MG63 (cell line): ENCODE results near the gene AGXT. TPM values are rescaled to one million over a fixed set of nuclear protein-coding genes. Genes with fewer than 3 reads are reported as not detected.

ENCODE experiments used
- DNase-seq: peaks from one replicate; pipeline ENCODE4 v3.0.0-alpha.2; 2020
- H3K27me3 ChIP-seq: fragments of 250-450 bp; sonication (Bioruptor Pico); 2 replicates; pipeline ENCODE4 v1.5.1; 2020; ENCODE audit warnings: mild to moderate bottlenecking, moderate library complexity
- H3K36me3 ChIP-seq: fragments of 250-450 bp; sonication (Bioruptor Pico); 2 replicates; pipeline ENCODE4 v1.5.1; 2020; ENCODE audit warnings: mild to moderate bottlenecking, moderate library complexity
- H3K4me3 ChIP-seq: fragments of 250-450 bp; sonication (Bioruptor Pico); 2 replicates; pipeline ENCODE4 v1.5.1; 2020; ENCODE audit warnings: mild to moderate bottlenecking, moderate library complexity
- H3K9me3 ChIP-seq: fragments of 250-450 bp; sonication (Bioruptor Pico); 2 replicates; pipeline ENCODE4 v1.5.1; 2020; ENCODE audit warnings: mild to moderate bottlenecking, moderate library complexity
- total RNA-seq: library from RNA; depleted of rRNA; stranded (reverse); fragments of >200 nt; shearing (Covaris generic); gene quantifications from 2 replicates; pipeline ENCODE4 v1.2.3, GENCODE V29; 2014; ENCODE audit warnings: low replicate concordance; rRNA removed

Gene AGXT
- total RNA-seq, 1 experiment from 2014 or later, result not detected

DNA sequence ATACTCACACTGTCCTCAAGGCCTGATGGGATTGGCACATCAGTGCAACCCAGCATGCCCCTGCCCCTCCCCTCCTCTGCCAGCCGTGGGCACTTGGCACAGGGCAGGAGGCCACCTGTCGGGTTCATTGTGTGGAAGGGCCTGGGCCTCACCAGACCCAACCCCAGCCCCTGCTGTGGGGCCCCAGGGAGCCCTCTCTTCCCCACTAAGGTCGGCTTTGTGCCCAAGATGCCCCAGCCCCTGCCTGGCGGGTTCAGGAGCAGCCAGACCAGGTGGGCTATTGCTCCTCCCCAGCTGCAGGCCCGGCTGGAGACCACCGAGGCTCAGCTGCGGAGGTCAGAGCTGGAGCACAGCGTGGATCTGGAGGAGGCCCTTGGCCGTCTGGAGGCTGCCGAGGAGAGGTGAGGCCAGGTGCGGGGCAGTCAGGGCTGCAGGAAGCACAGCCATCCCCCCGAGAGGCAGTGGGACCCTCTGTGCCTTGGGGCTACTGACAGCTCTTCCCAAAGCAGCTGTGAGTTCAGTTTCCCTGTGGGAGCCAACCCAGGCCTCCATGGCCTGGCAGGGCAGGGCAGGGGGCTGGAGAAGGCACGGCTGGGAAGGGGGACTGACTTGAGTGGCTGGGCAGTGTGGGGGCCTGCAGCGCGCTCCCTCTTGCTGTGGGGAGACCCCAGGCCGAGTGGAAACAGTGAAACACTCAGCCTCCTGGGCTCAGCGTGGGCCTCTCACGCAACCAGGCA, 53.8 kb downstream of the AGXT start:
- Histone ChIP-seq H3K36me3 (no peaks in the 10 kb centered on the region), H3K9me3 (no peaks in the 10 kb centered on the region), H3K27me3 (no peaks in the 10 kb centered on the region), H3K4me3 (no peak overlapping the region)
- peak; percentile 63 for DNase-seq

GRCh38 chr2:240922982-240923537, 54.4 kb downstream of the AGXT start:
- H3K9me3 ChIP-seq, result no peaks in the 10 kb centered on the region
- peak; percentile 49 for DNase-seq
- H3K4me3 ChIP-seq, result no peak overlapping the region
- H3K36me3 ChIP-seq, result no peaks in the 10 kb centered on the region
- H3K27me3 ChIP-seq, result no peaks in the 10 kb centered on the region

- Histone ChIP-seq H3K27me3 (no peaks in the 10 kb centered on the region), H3K36me3 (no peaks in the 10 kb centered on the region), H3K4me3 (no peak overlapping the region), H3K9me3 (no peaks in the 10 kb centered on the region)
- DNase-seq, result no peak
Measured at GRCh38 chr2:240925191-240925567, 56.6 kb downstream of the AGXT start.

DNA sequence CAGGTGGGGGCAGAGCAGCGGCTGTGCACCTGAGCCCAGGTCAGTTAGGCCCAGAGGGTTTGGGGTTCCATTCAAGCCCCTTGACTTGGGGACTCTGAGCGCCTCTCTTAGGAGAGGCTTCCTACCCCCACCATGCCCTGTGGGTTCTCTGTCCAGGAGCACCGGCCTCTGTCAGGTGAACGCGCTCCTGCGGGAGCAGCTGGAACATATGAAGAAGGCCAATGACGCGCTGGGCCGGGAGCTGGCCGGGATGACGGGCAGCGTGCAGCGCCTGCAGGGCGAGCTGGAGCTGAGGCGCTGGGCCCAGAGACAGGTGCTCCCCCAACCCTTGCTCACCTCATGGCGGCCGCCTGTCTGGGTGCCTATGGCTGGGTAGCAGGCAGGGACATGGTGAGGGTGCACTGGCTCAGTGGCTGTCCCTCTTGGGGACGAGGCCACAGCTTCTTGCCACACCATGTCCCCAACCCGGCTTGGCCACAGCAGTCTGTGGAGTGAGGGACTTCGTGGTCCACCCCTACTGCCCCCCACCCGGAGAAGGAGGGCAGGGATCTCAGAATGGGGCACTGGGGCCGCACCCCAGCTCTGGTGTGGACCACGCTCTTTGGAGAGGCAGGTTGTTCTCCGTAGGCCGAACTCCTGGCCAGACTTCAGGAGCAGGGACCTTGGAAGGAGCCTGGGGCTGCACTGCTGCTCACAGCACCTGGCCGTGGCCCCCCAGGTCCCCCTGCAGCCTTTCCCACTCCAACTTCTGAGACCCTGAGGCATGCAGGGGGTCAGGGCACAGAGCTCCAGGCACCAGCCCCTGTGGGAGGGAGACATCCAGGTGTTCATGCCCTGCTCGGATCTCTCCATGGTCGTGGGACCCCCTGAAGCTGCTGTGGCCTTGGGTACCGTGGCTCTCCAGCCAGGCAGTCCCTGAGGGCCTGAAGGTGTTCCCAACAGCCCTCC, 57.2 kb downstream of the AGXT start:
- Histone ChIP-seq H3K9me3 (no peaks in the 10 kb centered on the region), H3K36me3 (no peaks in the 10 kb centered on the region), H3K27me3 (no peaks in the 10 kb centered on the region), H3K4me3 (no peak overlapping the region)
- DNase-seq, result no peak

GRCh38 chr2:240926516-240927389, 58.1 kb downstream of the AGXT start:
- DNase-seq, result no peak
- Histone ChIP-seq H3K36me3 (no peaks in the 10 kb centered on the region), H3K9me3 (no peaks in the 10 kb centered on the region), H3K27me3 (no peaks in the 10 kb centered on the region), H3K4me3 (no peak overlapping the region)

DNA sequence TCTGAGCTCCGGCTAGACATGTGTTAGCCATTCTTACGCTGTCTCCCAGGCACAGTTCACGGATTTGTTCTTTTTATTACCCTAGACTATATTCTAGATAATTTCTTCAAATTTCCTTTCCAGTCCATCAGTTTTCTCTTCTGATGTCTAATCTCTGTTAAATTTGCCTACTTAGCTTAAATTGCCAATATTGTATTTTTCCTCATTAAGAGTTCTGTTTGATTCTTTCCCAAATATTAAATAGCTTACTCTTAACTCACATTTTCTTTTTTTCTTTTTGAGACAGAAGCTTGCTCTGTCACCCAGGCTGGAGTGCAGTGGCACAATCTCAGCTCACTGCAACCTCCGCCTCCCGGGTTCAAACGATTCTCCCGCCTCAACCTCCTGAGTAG, 58.8 kb downstream of the AGXT start:
- H3K4me3 ChIP-seq, result no peak overlapping the region
- no peak for DNase-seq
- no peaks in the 10 kb centered on the region for H3K27me3 ChIP-seq
- H3K9me3 ChIP-seq, result no peaks in the 10 kb centered on the region
- no peaks in the 10 kb centered on the region for H3K36me3 ChIP-seq

GRCh38 chr2:240928476-240929363, 60.1 kb downstream of the AGXT start:
- Histone ChIP-seq H3K36me3 (no peaks in the 10 kb centered on the region), H3K4me3 (no peak overlapping the region), H3K9me3 (no peaks in the 10 kb centered on the region), H3K27me3 (no peaks in the 10 kb centered on the region)
- DNase-seq, result no peak

DNA sequence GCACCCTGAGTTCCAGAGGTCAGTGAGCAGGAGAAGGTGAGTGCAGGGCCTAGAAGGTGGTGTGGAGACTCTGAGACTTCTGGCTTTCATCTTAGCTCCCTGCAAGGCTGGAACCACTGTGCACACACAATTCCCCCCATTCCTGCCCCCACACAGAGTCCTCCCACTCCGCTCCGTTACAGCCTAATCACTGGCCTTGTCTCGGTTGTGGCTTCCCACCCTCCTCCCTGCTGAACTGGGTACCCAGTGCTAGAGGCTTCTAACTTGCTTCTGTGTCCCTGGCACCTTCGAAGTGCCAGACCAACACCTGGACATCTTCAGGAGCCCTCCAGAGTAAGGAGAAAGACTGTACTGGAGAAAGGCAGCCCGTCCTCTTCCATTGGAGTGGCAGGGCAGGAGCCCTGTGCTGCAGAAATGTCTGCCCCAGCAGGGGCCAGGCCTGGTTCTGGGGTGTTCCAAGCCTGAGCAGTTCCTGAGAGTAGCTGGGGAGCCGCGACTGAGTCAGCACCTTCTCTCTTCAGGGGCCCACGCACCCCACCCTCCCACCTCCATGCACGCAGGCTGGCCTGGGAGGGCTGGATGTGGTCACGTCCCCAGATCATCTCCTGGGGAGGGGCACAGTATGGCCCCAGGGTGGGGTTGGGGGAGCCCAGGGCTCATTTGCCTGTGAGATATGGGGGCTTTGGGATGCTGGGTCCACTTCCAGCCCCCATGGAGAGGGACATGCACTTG, 60.9 kb downstream of the AGXT start:
- DNase-seq, result no peak
- Histone ChIP-seq H3K27me3 (no peaks in the 10 kb centered on the region), H3K4me3 (no peak overlapping the region), H3K36me3 (no peaks in the 10 kb centered on the region), H3K9me3 (no peaks in the 10 kb centered on the region)

Other genes with a start within 250 kb of the AGXT start
- 0.35 and 2.2 TPM in 2 replicates for gene GPR35, start 243.3 kb upstream of the AGXT start, total RNA-seq
- not detected in 2 replicates for gene AQP12B, start 185.9 kb upstream of the AGXT start, total RNA-seq
- gene AQP12A, start 177.0 kb upstream of the AGXT start, total RNA-seq, result not detected in 2 replicates
- not detected in 2 replicates for gene KIF1A, start 48.6 kb upstream of the AGXT start, total RNA-seq
- not detected in 2 replicates for gene MAB21L4, start 27.3 kb downstream of the AGXT start, total RNA-seq
- not detected in 2 replicates for gene CROCC2, start 37.5 kb downstream of the AGXT start, total RNA-seq
- gene SNED1, start 129.8 kb downstream of the AGXT start, total RNA-seq, result 2.6 and 5.1 TPM in 2 replicates
- gene MTERF4, start 233.5 kb downstream of the AGXT start, total RNA-seq, result 18.9 and 33.2 TPM in 2 replicates